H1 (cell line): Measurements from ENCODE around the gene ANXA6. TPM values are rescaled to one million over a fixed set of nuclear protein-coding genes. Genes with fewer than 3 reads are reported as not detected.

ENCODE experiments used
- BACH1 ChIP-seq: IDR thresholded peaks from 2 replicates; pipeline ENCODE4 v1.6.1; 2012; ENCODE audit warnings: low read length, improper control_type of control experiment
- CTBP2 ChIP-seq: IDR thresholded peaks from 2 replicates; pipeline ENCODE4 v1.7.0; 2011; ENCODE audit warnings: borderline replicate concordance, mild to moderate bottlenecking, moderate library complexity, mixed read lengths, low read length; ENCODE audit not compliant: insufficient read depth, insufficient read length
- EP300 ChIP-seq, 2 experiments: IDR thresholded peaks; 1 replicate in 1 of 2; 2 replicates in 1 of 2; pipeline ENCODE4 v1.6.1; 2011 to 2012; ENCODE audit warnings: low read depth in 2 of 2, low read length in 2 of 2, mild to moderate bottlenecking in 2 of 2, borderline replicate concordance in 1 of 2, inconsistent platforms in 1 of 2, moderate library complexity in 1 of 2
- JUN ChIP-seq: IDR thresholded peaks from 2 replicates; pipeline ENCODE4 v1.6.1; 2011; ENCODE audit warnings: low read depth, mild to moderate bottlenecking, improper control_type of control experiment, low read length
- RBBP5 ChIP-seq: IDR thresholded peaks from 2 replicates; pipeline ENCODE4 v1.7.1; 2012; ENCODE audit warnings: low read depth, mild to moderate bottlenecking, inconsistent platforms, low read length, moderate library complexity, borderline replicate concordance
- SP1 ChIP-seq: IDR thresholded peaks from 2 replicates; pipeline ENCODE4 v1.6.1; 2011; ENCODE audit warnings: low read depth, low read length
- SP4 ChIP-seq: IDR thresholded peaks from 2 replicates; pipeline ENCODE4 v1.6.1; 2012; ENCODE audit warnings: low read length, inconsistent platforms
- TBP ChIP-seq: IDR thresholded peaks from 2 replicates; pipeline ENCODE4 v1.6.1; 2011; ENCODE audit warnings: low read depth, low read length, improper control_type of control experiment
- polyA plus RNA-seq, 7 experiments: library from polyadenylated mRNA; depleted of rRNA in 3 of 7; stranded (reverse) in 5 of 7; unstranded in 2 of 7; fragments of >200 nt in 5 of 7; fragments of 200-250 nt in 2 of 7; gene quantifications; 1 replicate in 5 of 7; 2 replicates in 1 of 7; 4 replicates in 1 of 7; pipeline versions ENCODE4 v1.2.1 to v1.2.3, GENCODE V29; 2011 to 2013; ENCODE audit warnings: missing spikeins in 2 of 7, mixed read lengths in 2 of 7
- total RNA-seq: library from RNA; stranded (reverse); fragmentation: NEBNext Ultra II Directional; extraction: Animal tissue kit (Norgen Biotek cat#: 25700); gene quantifications from 2 replicates; pipeline ENCODE4 v1.2.1, GENCODE V29; 2021
- TF ChIP-seq, protein P1 (sequence below): fragments of 300-600 bp; sonication (generic); IDR thresholded peaks from 2 replicates; pipeline ENCODE4 v1.7.1; 2012; ENCODE audit warnings: low read length, moderate library complexity, mild to moderate bottlenecking, inconsistent platforms; ENCODE audit not compliant: insufficient replicate concordance
- TF ChIP-seq, protein P2 (sequence below): IDR thresholded peaks from 2 replicates; pipeline ENCODE4 v1.6.1; 2012; ENCODE audit warnings: inconsistent platforms

The ANXA6 gene
- total and polyA plus RNA-seq, 2 of the 8 experiments (the other 6 are each of a cell fraction or from before 2014, with no cell fraction given) = 61.3 to 78.6 TPM

DNA sequence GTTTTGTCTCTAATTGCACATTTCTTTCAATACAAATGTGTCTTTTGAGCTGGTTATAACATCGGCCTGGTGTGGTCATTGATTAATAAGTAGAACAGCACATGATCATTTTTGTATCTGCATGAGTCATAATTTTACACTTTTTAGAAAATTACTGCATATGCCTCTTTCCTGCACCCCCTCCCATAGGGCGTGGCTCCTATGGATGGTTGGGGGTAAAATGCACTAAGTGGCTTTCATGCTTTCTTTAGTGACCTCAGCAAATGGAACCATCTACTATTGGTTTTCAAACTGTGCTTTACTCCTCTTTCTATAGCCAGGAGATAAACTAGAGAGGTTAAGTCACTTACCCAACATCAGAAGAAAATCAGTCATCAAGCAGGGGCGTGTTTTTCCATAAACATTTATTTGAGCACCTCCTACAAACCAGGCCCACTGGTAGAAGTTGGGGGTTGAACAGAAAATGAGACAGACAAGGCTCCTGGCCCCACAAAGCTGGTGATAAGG is 3.8 kb downstream of the ANXA6 start (continued):
- TF ChIP-seq, protein P1, sequence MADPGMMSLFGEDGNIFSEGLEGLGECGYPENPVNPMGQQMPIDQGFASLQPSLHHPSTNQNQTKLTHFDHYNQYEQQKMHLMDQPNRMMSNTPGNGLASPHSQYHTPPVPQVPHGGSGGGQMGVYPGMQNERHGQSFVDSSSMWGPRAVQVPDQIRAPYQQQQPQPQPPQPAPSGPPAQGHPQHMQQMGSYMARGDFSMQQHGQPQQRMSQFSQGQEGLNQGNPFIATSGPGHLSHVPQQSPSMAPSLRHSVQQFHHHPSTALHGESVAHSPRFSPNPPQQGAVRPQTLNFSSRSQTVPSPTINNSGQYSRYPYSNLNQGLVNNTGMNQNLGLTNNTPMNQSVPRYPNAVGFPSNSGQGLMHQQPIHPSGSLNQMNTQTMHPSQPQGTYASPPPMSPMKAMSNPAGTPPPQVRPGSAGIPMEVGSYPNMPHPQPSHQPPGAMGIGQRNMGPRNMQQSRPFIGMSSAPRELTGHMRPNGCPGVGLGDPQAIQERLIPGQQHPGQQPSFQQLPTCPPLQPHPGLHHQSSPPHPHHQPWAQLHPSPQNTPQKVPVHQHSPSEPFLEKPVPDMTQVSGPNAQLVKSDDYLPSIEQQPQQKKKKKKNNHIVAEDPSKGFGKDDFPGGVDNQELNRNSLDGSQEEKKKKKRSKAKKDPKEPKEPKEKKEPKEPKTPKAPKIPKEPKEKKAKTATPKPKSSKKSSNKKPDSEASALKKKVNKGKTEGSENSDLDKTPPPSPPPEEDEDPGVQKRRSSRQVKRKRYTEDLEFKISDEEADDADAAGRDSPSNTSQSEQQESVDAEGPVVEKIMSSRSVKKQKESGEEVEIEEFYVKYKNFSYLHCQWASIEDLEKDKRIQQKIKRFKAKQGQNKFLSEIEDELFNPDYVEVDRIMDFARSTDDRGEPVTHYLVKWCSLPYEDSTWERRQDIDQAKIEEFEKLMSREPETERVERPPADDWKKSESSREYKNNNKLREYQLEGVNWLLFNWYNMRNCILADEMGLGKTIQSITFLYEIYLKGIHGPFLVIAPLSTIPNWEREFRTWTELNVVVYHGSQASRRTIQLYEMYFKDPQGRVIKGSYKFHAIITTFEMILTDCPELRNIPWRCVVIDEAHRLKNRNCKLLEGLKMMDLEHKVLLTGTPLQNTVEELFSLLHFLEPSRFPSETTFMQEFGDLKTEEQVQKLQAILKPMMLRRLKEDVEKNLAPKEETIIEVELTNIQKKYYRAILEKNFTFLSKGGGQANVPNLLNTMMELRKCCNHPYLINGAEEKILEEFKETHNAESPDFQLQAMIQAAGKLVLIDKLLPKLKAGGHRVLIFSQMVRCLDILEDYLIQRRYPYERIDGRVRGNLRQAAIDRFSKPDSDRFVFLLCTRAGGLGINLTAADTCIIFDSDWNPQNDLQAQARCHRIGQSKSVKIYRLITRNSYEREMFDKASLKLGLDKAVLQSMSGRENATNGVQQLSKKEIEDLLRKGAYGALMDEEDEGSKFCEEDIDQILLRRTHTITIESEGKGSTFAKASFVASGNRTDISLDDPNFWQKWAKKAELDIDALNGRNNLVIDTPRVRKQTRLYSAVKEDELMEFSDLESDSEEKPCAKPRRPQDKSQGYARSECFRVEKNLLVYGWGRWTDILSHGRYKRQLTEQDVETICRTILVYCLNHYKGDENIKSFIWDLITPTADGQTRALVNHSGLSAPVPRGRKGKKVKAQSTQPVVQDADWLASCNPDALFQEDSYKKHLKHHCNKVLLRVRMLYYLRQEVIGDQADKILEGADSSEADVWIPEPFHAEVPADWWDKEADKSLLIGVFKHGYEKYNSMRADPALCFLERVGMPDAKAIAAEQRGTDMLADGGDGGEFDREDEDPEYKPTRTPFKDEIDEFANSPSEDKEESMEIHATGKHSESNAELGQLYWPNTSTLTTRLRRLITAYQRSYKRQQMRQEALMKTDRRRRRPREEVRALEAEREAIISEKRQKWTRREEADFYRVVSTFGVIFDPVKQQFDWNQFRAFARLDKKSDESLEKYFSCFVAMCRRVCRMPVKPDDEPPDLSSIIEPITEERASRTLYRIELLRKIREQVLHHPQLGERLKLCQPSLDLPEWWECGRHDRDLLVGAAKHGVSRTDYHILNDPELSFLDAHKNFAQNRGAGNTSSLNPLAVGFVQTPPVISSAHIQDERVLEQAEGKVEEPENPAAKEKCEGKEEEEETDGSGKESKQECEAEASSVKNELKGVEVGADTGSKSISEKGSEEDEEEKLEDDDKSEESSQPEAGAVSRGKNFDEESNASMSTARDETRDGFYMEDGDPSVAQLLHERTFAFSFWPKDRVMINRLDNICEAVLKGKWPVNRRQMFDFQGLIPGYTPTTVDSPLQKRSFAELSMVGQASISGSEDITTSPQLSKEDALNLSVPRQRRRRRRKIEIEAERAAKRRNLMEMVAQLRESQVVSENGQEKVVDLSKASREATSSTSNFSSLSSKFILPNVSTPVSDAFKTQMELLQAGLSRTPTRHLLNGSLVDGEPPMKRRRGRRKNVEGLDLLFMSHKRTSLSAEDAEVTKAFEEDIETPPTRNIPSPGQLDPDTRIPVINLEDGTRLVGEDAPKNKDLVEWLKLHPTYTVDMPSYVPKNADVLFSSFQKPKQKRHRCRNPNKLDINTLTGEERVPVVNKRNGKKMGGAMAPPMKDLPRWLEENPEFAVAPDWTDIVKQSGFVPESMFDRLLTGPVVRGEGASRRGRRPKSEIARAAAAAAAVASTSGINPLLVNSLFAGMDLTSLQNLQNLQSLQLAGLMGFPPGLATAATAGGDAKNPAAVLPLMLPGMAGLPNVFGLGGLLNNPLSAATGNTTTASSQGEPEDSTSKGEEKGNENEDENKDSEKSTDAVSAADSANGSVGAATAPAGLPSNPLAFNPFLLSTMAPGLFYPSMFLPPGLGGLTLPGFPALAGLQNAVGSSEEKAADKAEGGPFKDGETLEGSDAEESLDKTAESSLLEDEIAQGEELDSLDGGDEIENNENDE = no peak
- TF ChIP-seq SP1 = no peak
- TF ChIP-seq TBP = no peak
- no peak for TF ChIP-seq BACH1
- TF ChIP-seq SP4 = no peak
- TF ChIP-seq, protein P2, sequence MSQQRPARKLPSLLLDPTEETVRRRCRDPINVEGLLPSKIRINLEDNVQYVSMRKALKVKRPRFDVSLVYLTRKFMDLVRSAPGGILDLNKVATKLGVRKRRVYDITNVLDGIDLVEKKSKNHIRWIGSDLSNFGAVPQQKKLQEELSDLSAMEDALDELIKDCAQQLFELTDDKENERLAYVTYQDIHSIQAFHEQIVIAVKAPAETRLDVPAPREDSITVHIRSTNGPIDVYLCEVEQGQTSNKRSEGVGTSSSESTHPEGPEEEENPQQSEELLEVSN = no peak
- TF ChIP-seq CTBP2 = no peak
- no peak for TF ChIP-seq JUN
- no peak for TF ChIP-seq RBBP5
- TF ChIP-seq EP300 (IDR thresholded peaks at IDR 0.05; ENCODE audit: borderline replicate concordance in 1 of 2, low read depth in 2 of 2, low read length in 2 of 2) = no peak
